H9 (cell line): ENCODE results near the gene TAP2. TPM values are rescaled to one million over a fixed set of nuclear protein-coding genes. Genes with fewer than 3 reads are reported as not detected.

Experiments
- DNase-seq: peaks from one replicate; pipeline ENCODE4 v3.0.0-alpha.2; 2017
- H2AFZ ChIP-seq: one replicate; pipeline ENCODE4 v1.6.1; 2013; ENCODE audit warnings: mild to moderate bottlenecking, low read length, control low read depth, moderate library complexity
- H2AK5ac ChIP-seq: 2 replicates; pipeline ENCODE4 v1.6.1; 2013; ENCODE audit warnings: low read length, control low read depth, mixed read lengths; ENCODE audit not compliant: insufficient read length
- H2BK120ac ChIP-seq: one replicate; pipeline ENCODE4 v1.6.1; 2013; ENCODE audit warnings: low read depth, mild to moderate bottlenecking, low read length, control low read depth, inconsistent platforms; ENCODE audit not compliant: poor library complexity, severe bottlenecking
- H2BK12ac ChIP-seq: 2 replicates; pipeline ENCODE4 v1.6.1; 2013; ENCODE audit warnings: low read length, control low read depth, mixed read lengths, low read depth; ENCODE audit not compliant: insufficient read length
- H2BK15ac ChIP-seq: 2 replicates; pipeline ENCODE4 v1.6.1; 2013; ENCODE audit warnings: low read depth, low read length, control low read depth
- H2BK20ac ChIP-seq: one replicate; pipeline ENCODE4 v1.6.1; 2013; ENCODE audit warnings: low read depth, mild to moderate bottlenecking, low read length, control low read depth, inconsistent platforms; ENCODE audit not compliant: poor library complexity, severe bottlenecking
- H2BK5ac ChIP-seq: 2 replicates; pipeline ENCODE4 v1.6.1; 2013; ENCODE audit warnings: low read length, control low read depth, mixed read lengths; ENCODE audit not compliant: insufficient read length
- H3K14ac ChIP-seq: 2 replicates; pipeline ENCODE4 v1.6.1; 2013; ENCODE audit warnings: low read length, control low read depth; ENCODE audit not compliant: insufficient read depth
- H3K18ac ChIP-seq: 2 replicates; pipeline ENCODE4 v1.6.1; 2013; ENCODE audit warnings: low read depth, mild to moderate bottlenecking, mixed read lengths, low read length, control low read depth; ENCODE audit not compliant: insufficient read length
- H3K23ac ChIP-seq: 2 replicates; pipeline ENCODE4 v1.6.1; 2013; ENCODE audit warnings: low read length, control low read depth, mixed read lengths, low read depth; ENCODE audit not compliant: insufficient read length
- H3K23me2 ChIP-seq: 2 replicates; pipeline ENCODE4 v1.6.1; 2013; ENCODE audit warnings: low read depth, mild to moderate bottlenecking, mixed read lengths, low read length, control low read depth; ENCODE audit not compliant: insufficient read length, poor library complexity, severe bottlenecking
- H3K27ac ChIP-seq: 2 replicates; pipeline ENCODE4 v1.5.1; 2013; ENCODE audit warnings: low read length, control low read depth, mixed read lengths, low read depth; ENCODE audit not compliant: insufficient read length
- H3K27me3 ChIP-seq: 2 replicates; pipeline ENCODE4 v1.6.1; 2013; ENCODE audit warnings: low read length, control low read depth, inconsistent platforms; ENCODE audit not compliant: insufficient read depth
- H3K4ac ChIP-seq: 2 replicates; pipeline ENCODE4 v1.6.1; 2013; ENCODE audit warnings: low read depth, mild to moderate bottlenecking, control low read depth, inconsistent platforms, low read length, moderate library complexity
- H3K4me1 ChIP-seq: 2 replicates; pipeline ENCODE4 v1.6.1; 2013; ENCODE audit warnings: low read length, control low read depth, inconsistent platforms; ENCODE audit not compliant: insufficient read depth
- H3K4me2 ChIP-seq: 2 replicates; pipeline ENCODE4 v1.6.1; 2013; ENCODE audit warnings: low read length, control low read depth, mixed read lengths; ENCODE audit not compliant: insufficient read length, insufficient read depth
- H3K56ac ChIP-seq: 2 replicates; pipeline ENCODE4 v1.6.1; 2013; ENCODE audit warnings: low read depth, mild to moderate bottlenecking, mixed read lengths, low read length, control low read depth; ENCODE audit not compliant: insufficient read length
- H3K79me1 ChIP-seq: 2 replicates; pipeline ENCODE4 v1.6.1; 2013; ENCODE audit warnings: low read depth, mild to moderate bottlenecking, moderate library complexity, low read length, control low read depth, inconsistent platforms; ENCODE audit not compliant: insufficient read depth, poor library complexity, severe bottlenecking
- H3K79me2 ChIP-seq: 2 replicates; pipeline ENCODE4 v1.6.1; 2013; ENCODE audit warnings: low read length, control low read depth, inconsistent platforms; ENCODE audit not compliant: insufficient read depth
- H3K9ac ChIP-seq: 2 replicates; pipeline ENCODE4 v1.6.1; 2013; ENCODE audit warnings: low read length, control low read depth, mixed read lengths; ENCODE audit not compliant: insufficient read length; ENCODE audit errors: extremely low read depth
- H3K9me3 ChIP-seq: one replicate; pipeline ENCODE4 v1.6.1; 2013; ENCODE audit warnings: low read depth, low read length, inconsistent platforms; ENCODE audit not compliant: control insufficient read depth
- H3T11ph ChIP-seq: one replicate; pipeline ENCODE4 v1.6.1; 2013; ENCODE audit warnings: mild to moderate bottlenecking, low read length, control low read depth, inconsistent platforms
- H4K20me1 ChIP-seq: one replicate; pipeline ENCODE4 v1.6.1; 2013; ENCODE audit not compliant: control insufficient read depth, insufficient read length, insufficient read depth
- H4K5ac ChIP-seq: 2 replicates; pipeline ENCODE4 v1.6.1; 2013; ENCODE audit warnings: low read depth, mild to moderate bottlenecking, mixed read lengths, low read length, control low read depth; ENCODE audit not compliant: insufficient read length
- H4K8ac ChIP-seq: replicated peaks from 2 replicates; pipeline ENCODE4 v1.6.1; 2013; ENCODE audit warnings: low read length, control low read depth, mixed read lengths, low read depth; ENCODE audit not compliant: insufficient read length
- H4K91ac ChIP-seq: 2 replicates; pipeline ENCODE4 v1.6.1; 2013; ENCODE audit warnings: low read depth, mild to moderate bottlenecking, moderate library complexity, mixed read lengths, low read length, control low read depth; ENCODE audit not compliant: insufficient read length
- H3K27ac Mint-ChIP-seq, 3 experiments: 2 replicates in 2 of 3; 3 replicates in 1 of 3; pipeline ENCODE4 v1.8.0; 2020 to 2021; ENCODE audit warnings: mixed read lengths in 3 of 3, mild to moderate bottlenecking in 1 of 3, moderate library complexity in 1 of 3
- H3K27me3 Mint-ChIP-seq: 2 replicates; pipeline ENCODE4 v1.8.0; 2021; ENCODE audit warnings: low read depth, mild to moderate bottlenecking, moderate library complexity, mixed read lengths
- H3K36me3 Mint-ChIP-seq, 3 experiments: 2 replicates in 2 of 3; 3 replicates in 1 of 3; pipeline ENCODE4 v1.8.0; 2020 to 2021; ENCODE audit warnings: low read depth in 3 of 3, mixed read lengths in 3 of 3; ENCODE audit not compliant: insufficient read depth in 1 of 3
- H3K4me1 Mint-ChIP-seq, 2 experiments: 2 replicates each; pipeline ENCODE4 v1.8.0; 2020; ENCODE audit warnings: mixed read lengths in 2 of 2
- H3K4me3 Mint-ChIP-seq, 2 experiments: 2 replicates in 1 of 2; 3 replicates in 1 of 2; pipeline ENCODE4 v1.8.0; 2020 to 2021; ENCODE audit warnings: mild to moderate bottlenecking in 2 of 2, mixed read lengths in 2 of 2, moderate library complexity in 1 of 2
- H3K9me3 Mint-ChIP-seq, 2 experiments: 2 replicates in 1 of 2; 3 replicates in 1 of 2; pipeline ENCODE4 v1.8.0; 2020; ENCODE audit warnings: mild to moderate bottlenecking in 2 of 2, mixed read lengths in 2 of 2, moderate library complexity in 1 of 2
- CTCF ChIP-seq: fragments of 200-600 bp; sonication (generic); conservative IDR thresholded peaks from 3 replicates; pipeline ENCODE4 v1.8.0; 2021; ENCODE audit warnings: antibody characterized with exemption, mild to moderate bottlenecking
- WGBS: extraction: QIAGEN DNeasy Blood & Tissue Kit; methylation state at CpG from one replicate; pipeline ENCODE4 v1.1.7; 2013; ENCODE audit warnings: missing lambda C conversion rate, low lambda C conversion rate, mixed read lengths; ENCODE audit not compliant: insufficient read length; ENCODE audit errors: extremely low coverage; 5-methylcytosine and 5-hydroxymethylcytosine counted together
- total RNA-seq: library from RNA; stranded (reverse); gene quantifications from 2 replicates; pipeline ENCODE4 v1.2.1, GENCODE V29; 2021

Gene TAP2
- total RNA-seq, 1 experiment from 2014 or later = 16.3 TPM

- TF ChIP-seq CTCF = no peak
- H3K79me1 ChIP-seq = no peaks in the 10 kb centered on the region
- H3K27me3 ChIP-seq = no peaks in the 10 kb centered on the region
- H3K9ac ChIP-seq = no peak overlapping the region
- H4K5ac ChIP-seq = no peak overlapping the region
- no peak for DNase-seq
- H3K4ac ChIP-seq = no peak overlapping the region
- H3K27ac Mint-ChIP-seq = no peak overlapping the region
- peaks cover 2 to 18% (median 5%) of the 10 kb centered on the region in 3 experiments; a peak in 6 of 7 replicates for H3K36me3 Mint-ChIP-seq
- peak overlapping the region; percentile 80 to 86; a peak in 4 of 5 replicates for H3K4me3 Mint-ChIP-seq
- peaks cover 5 to 18% of the 10 kb centered on the region in 2 experiments for H3K4me1 Mint-ChIP-seq
- H2BK20ac ChIP-seq = no peak overlapping the region
- no peaks in the 10 kb centered on the region for H3K9me3 ChIP-seq
- no peak overlapping the region for H2AFZ ChIP-seq
- no peak overlapping the region for H4K8ac ChIP-seq
- peak overlapping the region; percentile 11 for H3K4me2 ChIP-seq
- H3K56ac ChIP-seq = no peak overlapping the region
- peaks cover 4% of the 10 kb centered on the region; the same call in 1 of the 2 replicates for H3K4me1 ChIP-seq
- no peak overlapping the region for H2AK5ac ChIP-seq
- WGBS = no CpG with 5 or more reads among the region's 2 CpGs
- H3K18ac ChIP-seq = no peak overlapping the region
- no peak overlapping the region for H4K91ac ChIP-seq
- peaks cover 6% of the 10 kb centered on the region for H3K23me2 ChIP-seq
- no peak overlapping the region for H3K14ac ChIP-seq
- H2BK120ac ChIP-seq = no peak overlapping the region
- no peaks in the 10 kb centered on the region for H3K79me2 ChIP-seq
- H2BK5ac ChIP-seq = no peak overlapping the region
- H2BK12ac ChIP-seq = no peak overlapping the region
- H3K27ac ChIP-seq = no peak overlapping the region
- H3K9me3 Mint-ChIP-seq = no peaks in the 10 kb centered on the region
- no peak overlapping the region for H2BK15ac ChIP-seq
- H4K20me1 ChIP-seq = no peaks in the 10 kb centered on the region
- H3K23ac ChIP-seq = no peak overlapping the region
- peaks cover 4% of the 10 kb centered on the region for H3K27me3 Mint-ChIP-seq
- H3T11ph ChIP-seq = no peak overlapping the region
Observed at GRCh38 chr6:32836873-32837272, 1.7 kb downstream of the TAP2 start.
